CD4-positive, alpha-beta T cell treated with Interleukin-15 for 1 hour (primary cell): ENCODE measurements around the gene THBS2.

Experiments used
- DNase-seq: peaks from one replicate; pipeline ENCODE4 v3.0.0-alpha.2; 2020

THBS2 gene

GRCh38 chr6:169247991-169248390 lies 5.7 kb downstream of the THBS2 start:
- no peak for DNase-seq

GRCh38 chr6:169247419-169247818 lies 6.2 kb downstream of the THBS2 start:
- no peak for DNase-seq

GRCh38 chr6:169246445-169246844 lies 7.2 kb downstream of the THBS2 start:
- no peak for DNase-seq

GRCh38 chr6:169244684-169245383 lies 8.8 kb downstream of the THBS2 start:
- no peak for DNase-seq

- DNase-seq: no peak
These were observed 10.0 kb downstream of the THBS2 start for GRCh38 chr6:169243661-169244060.

- DNase-seq: no peak
These were observed 10.5 kb downstream of the THBS2 start for GRCh38 chr6:169243186-169243585.

GRCh38 chr6:169241688-169242350 lies 11.8 kb downstream of the THBS2 start:
- no peak for DNase-seq

GRCh38 chr6:169240591-169241390 lies 12.9 kb downstream of the THBS2 start:
- DNase-seq: no peak

GRCh38 chr6:169240125-169240524 lies 13.5 kb downstream of the THBS2 start:
- DNase-seq: no peak

- DNase-seq: no peak
These were observed 14.5 kb downstream of the THBS2 start for GRCh38 chr6:169239181-169239580.

- DNase-seq: no peak
These were observed 14.9 kb downstream of the THBS2 start for GRCh38 chr6:169238766-169239165.

- no peak for DNase-seq
These were observed 16.0 kb downstream of the THBS2 start for GRCh38 chr6:169237496-169238134.

- no peak for DNase-seq
These were observed 16.7 kb downstream of the THBS2 start for GRCh38 chr6:169236988-169237387.

GRCh38 chr6:169236545-169236944 lies 17.1 kb downstream of the THBS2 start:
- DNase-seq: no peak

- DNase-seq: no peak
These were observed 18.4 kb downstream of the THBS2 start for GRCh38 chr6:169235286-169235685.

GRCh38 chr6:169234634-169235033 lies 19.0 kb downstream of the THBS2 start:
- DNase-seq: no peak

GRCh38 chr6:169233832-169234231 lies 19.8 kb downstream of the THBS2 start:
- DNase-seq: no peak

- DNase-seq: no peak
These were observed 20.5 kb downstream of the THBS2 start for GRCh38 chr6:169233181-169233580.

GRCh38 chr6:169232507-169232931 lies 21.1 kb downstream of the THBS2 start:
- DNase-seq: no peak

- no peak for DNase-seq
These were observed 21.7 kb downstream of the THBS2 start for GRCh38 chr6:169231790-169232506.

- no peak for DNase-seq
These were observed 22.5 kb downstream of the THBS2 start for GRCh38 chr6:169230946-169231789.

GRCh38 chr6:169230322-169230665 lies 23.4 kb downstream of the THBS2 start:
- no peak for DNase-seq
